Measurements from ENCODE around the gene BCR. TPM values are rescaled to one million over a fixed set of nuclear protein-coding genes. Genes with fewer than 3 reads are reported as not detected.

The BCR gene
- total RNA-seq, 1 donor from 2014 or later, result 102 TPM

GRCh38 chr22:23239429-23239828, 59.1 kb downstream of the BCR start:
- Mint-ChIP-seq H3K27me3 (no peaks in the 10 kb centered on the region), H3K9me3 (ENCODE audit: low read depth) (no peaks in the 10 kb centered on the region), H3K4me3 (ENCODE audit: low read depth) (no peak overlapping the region), H3K36me3 (ENCODE audit: insufficient read depth) (peaks cover 7% of the 10 kb centered on the region), H3K27ac (no peak overlapping the region), H3K4me1 (ENCODE audit: low read depth) (peaks cover 47% of the 10 kb centered on the region)
- TF ChIP-seq, protein P1, sequence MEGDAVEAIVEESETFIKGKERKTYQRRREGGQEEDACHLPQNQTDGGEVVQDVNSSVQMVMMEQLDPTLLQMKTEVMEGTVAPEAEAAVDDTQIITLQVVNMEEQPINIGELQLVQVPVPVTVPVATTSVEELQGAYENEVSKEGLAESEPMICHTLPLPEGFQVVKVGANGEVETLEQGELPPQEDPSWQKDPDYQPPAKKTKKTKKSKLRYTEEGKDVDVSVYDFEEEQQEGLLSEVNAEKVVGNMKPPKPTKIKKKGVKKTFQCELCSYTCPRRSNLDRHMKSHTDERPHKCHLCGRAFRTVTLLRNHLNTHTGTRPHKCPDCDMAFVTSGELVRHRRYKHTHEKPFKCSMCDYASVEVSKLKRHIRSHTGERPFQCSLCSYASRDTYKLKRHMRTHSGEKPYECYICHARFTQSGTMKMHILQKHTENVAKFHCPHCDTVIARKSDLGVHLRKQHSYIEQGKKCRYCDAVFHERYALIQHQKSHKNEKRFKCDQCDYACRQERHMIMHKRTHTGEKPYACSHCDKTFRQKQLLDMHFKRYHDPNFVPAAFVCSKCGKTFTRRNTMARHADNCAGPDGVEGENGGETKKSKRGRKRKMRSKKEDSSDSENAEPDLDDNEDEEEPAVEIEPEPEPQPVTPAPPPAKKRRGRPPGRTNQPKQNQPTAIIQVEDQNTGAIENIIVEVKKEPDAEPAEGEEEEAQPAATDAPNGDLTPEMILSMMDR (IDR thresholded peaks at IDR 0.05; ENCODE audit: unreplicated experiment), result no peak
- no peak for DNase-seq (ENCODE audit: low spot score, unreplicated experiment)

GRCh38 chr22:23240639-23241389, 60.5 kb downstream of the BCR start:
- Mint-ChIP-seq H3K36me3 (ENCODE audit: insufficient read depth) (peaks cover 7% of the 10 kb centered on the region), H3K4me3 (ENCODE audit: low read depth) (no peak overlapping the region), H3K27me3 (no peaks in the 10 kb centered on the region), H3K4me1 (ENCODE audit: low read depth) (peaks cover 56% of the 10 kb centered on the region), H3K9me3 (ENCODE audit: low read depth) (no peaks in the 10 kb centered on the region), H3K27ac (peak overlapping the region; percentile 62)
- TF ChIP-seq, protein P1 (IDR thresholded peaks at IDR 0.05; ENCODE audit: unreplicated experiment), result peak; percentile 40
- no peak for DNase-seq (ENCODE audit: low spot score, unreplicated experiment)

DNA sequence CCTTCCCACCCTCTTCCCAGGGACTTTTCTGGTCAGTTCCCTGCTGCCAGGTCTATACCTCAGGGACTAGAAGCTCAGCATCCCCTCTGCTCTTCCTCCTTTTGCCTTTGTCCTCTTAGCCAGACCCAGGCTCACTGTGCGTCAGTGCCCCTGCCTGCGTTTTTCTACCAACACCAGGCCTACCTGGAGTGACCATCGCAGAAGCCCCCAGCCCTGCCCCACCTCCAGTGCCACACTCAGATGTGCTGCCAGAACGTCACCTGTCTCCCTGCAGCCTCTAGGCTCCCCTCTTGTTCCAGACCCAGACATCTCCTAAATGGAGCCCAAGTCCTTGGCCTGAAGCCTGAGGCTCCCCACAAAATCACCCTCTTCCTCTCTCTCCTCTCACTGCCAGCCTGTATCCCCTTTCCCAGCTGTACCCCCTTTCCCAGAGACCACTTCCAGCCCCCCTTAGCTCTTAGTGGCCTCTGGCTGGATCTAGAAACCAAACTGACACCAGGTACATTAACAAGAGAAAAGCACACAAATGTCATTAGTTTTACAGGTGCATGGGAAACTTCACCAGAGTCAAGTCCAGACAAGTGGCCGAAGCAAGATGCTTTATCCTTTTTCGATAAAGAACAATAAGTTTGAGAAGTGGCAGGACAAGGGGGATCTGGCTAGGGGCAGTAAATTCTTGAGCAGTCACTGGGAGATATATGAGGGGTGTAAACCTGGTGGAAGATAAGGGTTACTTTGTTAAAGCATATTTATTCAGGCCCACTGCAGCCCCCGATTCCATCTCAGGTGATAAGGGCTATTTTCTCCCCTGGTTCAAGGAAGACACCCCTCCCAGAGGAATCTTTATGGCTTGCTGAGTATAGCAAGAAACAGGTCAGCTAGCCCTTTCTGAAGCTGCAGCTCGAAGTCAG, 61.5 kb downstream of the BCR start:
- Mint-ChIP-seq H3K36me3 (ENCODE audit: insufficient read depth) (peaks cover 7% of the 10 kb centered on the region), H3K4me3 (ENCODE audit: low read depth) (peak overlapping the region; percentile 35), H3K27me3 (no peaks in the 10 kb centered on the region), H3K27ac (peak overlapping the region; percentile 92), H3K9me3 (ENCODE audit: low read depth) (no peaks in the 10 kb centered on the region), H3K4me1 (ENCODE audit: low read depth) (peaks cover 62% of the 10 kb centered on the region)
- TF ChIP-seq, protein P1 (IDR thresholded peaks at IDR 0.05; ENCODE audit: unreplicated experiment), result no peak
- no peak for DNase-seq (ENCODE audit: low spot score, unreplicated experiment)

GRCh38 chr22:23242473-23243001, 62.2 kb downstream of the BCR start:
- H3K4me3 Mint-ChIP-seq (ENCODE audit: low read depth), result peak overlapping the region; percentile 18

More at GRCh38 chr22:23242473-23243001, 62.2 kb downstream of the BCR start:
- peaks cover 7% of the 10 kb centered on the region for H3K36me3 Mint-ChIP-seq (ENCODE audit: insufficient read depth)
- H3K4me1 Mint-ChIP-seq (ENCODE audit: low read depth), result peaks cover 64% of the 10 kb centered on the region
- H3K27me3 Mint-ChIP-seq, result no peaks in the 10 kb centered on the region
- no peak for DNase-seq (ENCODE audit: low spot score, unreplicated experiment)
- H3K27ac Mint-ChIP-seq, result peak overlapping the region; percentile 92
- TF ChIP-seq, protein P1 (IDR thresholded peaks at IDR 0.05; ENCODE audit: unreplicated experiment), result no peak
- no peaks in the 10 kb centered on the region for H3K9me3 Mint-ChIP-seq (ENCODE audit: low read depth)
